ENCODE results near the gene MSANTD3. TPM values are rescaled to one million over a fixed set of nuclear protein-coding genes. Genes with fewer than 3 reads are reported as not detected.

The MSANTD3 gene
- total and polyA plus RNA-seq, 9 of the 15 experiments (the other 6 are each of a cell fraction or from before 2014, with no cell fraction given) = 9.4 to 28.7 (median 22.3) TPM

DNA sequence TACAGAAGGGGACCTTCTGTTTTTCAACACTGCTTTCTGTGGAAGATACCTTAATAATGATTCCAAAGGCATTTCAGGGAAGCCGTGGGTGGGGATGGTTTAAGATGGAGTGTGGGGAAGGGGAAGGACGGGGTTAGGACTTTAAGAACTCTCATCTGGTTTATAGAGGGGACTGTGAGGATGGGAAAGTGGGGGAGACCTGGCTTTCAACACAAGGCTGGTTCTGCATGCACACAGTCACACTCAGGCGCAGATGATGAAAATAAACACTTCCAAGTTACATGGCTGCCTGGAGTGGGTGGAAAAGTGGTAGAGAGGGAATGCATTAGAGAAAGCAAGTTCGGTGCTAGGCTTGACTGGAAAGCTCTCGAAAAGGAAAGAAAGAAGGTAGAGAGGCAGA, 4.9 kb downstream of the MSANTD3 start:
- WGBS (ENCODE audit: insufficient coverage, low coverage, missing lambda C conversion rate) = 81% methylated on average over 4 of the region's 5 CpGs
- H3K27me3 ChIP-seq (ENCODE audit: control insufficient read depth in 2 of 2, insufficient read depth in 2 of 2, low read length in 2 of 2) = no peaks in the 10 kb centered on the region
- ChIA-PET POLR2A (interaction anchor here (0.7 kb wide), 1 partner anchor 12 kb away, joined by 3 read pairs; no protein-coding TSS in a partner anchor), CTCF (ENCODE audit: low intra/inter-chr PET ratio) (no interaction called here)
- TF ChIP-seq MECOM (CRISPR knock-in tag; IDR thresholded peaks at IDR 0.05) (no peak), BCOR (IDR thresholded peaks at IDR 0.05) (no peak), MBD2 (IDR thresholded peaks at IDR 0.05; ENCODE audit: borderline replicate concordance, low read depth) (no peak), U2AF1 (optimal IDR thresholded peaks at IDR 0.05; ENCODE audit: low read depth, low read length) (no peak), MEF2D (tag; conservative IDR thresholded peaks at IDR 0.05; ENCODE audit: low read depth) (no peak), RB1 (IDR thresholded peaks at IDR 0.05; ENCODE audit: low read depth) (no peak)
- no TSS peak for BruUV-seq (replicated peaks)
- no peaks in the 10 kb centered on the region for H3K9me1 ChIP-seq (ENCODE audit: control insufficient read depth, insufficient read depth, low read length)
- no peak overlapping the region for H3K4me2 ChIP-seq (ENCODE audit: insufficient read depth, low read length)
- FAIRE-seq (no peak), ATAC-seq (no peak), DNase-seq (ENCODE audit: extremely low read depth in 1 of 4, low spot score in 3 of 4) (no peak)
- H2AFZ ChIP-seq (ENCODE audit: low read depth, low read length) = no peak overlapping the region
- in situ Hi-C loops (cut with MboI) (no loop called here), intact Hi-C loops (cut with micrococcal nuclease) (no loop called here)
- peaks cover 7 to 32% of the 10 kb centered on the region in 2 experiments for H3K4me1 ChIP-seq (replicated peaks in 1 of 2; ENCODE audit: control insufficient read depth in 2 of 2, insufficient read depth in 2 of 2, low read length in 2 of 2)
- no peaks in the 10 kb centered on the region for H3K9me3 ChIP-seq (replicated peaks; ENCODE audit: control insufficient read depth, insufficient read depth, low read depth, low read length)
- no peaks in the 10 kb centered on the region; the same call in 1 of the 3 replicates for H3K36me3 ChIP-seq (ENCODE audit: control insufficient read depth, insufficient read depth, low read length)
- H4K20me1 ChIP-seq (replicated peaks; ENCODE audit: control insufficient read depth, insufficient read depth, low read length) = 0 out of 2 replicates have a peak, but pooled peaks cover 4% of the 10 kb centered on the region
- H3K4me3 ChIP-seq = no peak overlapping the region
- H3K9ac ChIP-seq (ENCODE audit: insufficient read depth in 1 of 2, low read depth in 2 of 2, low read length in 2 of 2) = no peak overlapping the region
- H3K79me2 ChIP-seq (ENCODE audit: control insufficient read depth, insufficient read depth, low read length) = peaks cover 52% of the 10 kb centered on the region
- H3K27ac ChIP-seq (ENCODE audit: extremely low read depth, low read depth, low read length) = no peak overlapping the region

DNA sequence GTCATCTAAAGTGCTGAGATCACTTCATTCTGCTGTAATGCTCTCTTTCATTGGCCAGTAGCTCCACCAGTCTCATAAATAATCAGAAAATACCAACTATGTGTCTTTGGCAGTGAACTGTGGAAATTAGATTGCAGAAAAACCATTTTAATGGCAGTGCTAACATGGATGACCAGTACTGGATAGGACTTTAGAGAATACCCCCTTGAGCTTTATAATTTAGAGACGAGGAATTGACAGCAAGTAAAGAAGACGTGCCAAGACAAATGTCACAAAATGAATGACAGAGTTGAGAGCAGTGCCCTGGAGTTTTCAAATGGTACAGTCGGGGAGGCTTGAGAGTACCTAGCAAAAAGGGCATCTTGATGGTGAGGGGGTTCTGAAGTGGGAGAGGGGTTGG, 5.8 kb downstream of the MSANTD3 start:
- intact Hi-C loops (cut with micrococcal nuclease) = no loop called here
- no peak overlapping the region for H3K9ac ChIP-seq (ENCODE audit: insufficient read depth in 1 of 2, low read depth in 2 of 2, low read length in 2 of 2)
- H3K9me3 ChIP-seq (replicated peaks; ENCODE audit: control insufficient read depth, insufficient read depth, low read depth, low read length) = no peaks in the 10 kb centered on the region
- H3K27ac ChIP-seq (ENCODE audit: extremely low read depth, low read depth, low read length) = no peak overlapping the region
- H3K79me2 ChIP-seq (ENCODE audit: control insufficient read depth, insufficient read depth, low read length) = peaks cover 54% of the 10 kb centered on the region
- 71% methylated on average over 3 of the region's 3 CpGs for WGBS (ENCODE audit: insufficient coverage, low coverage, missing lambda C conversion rate)
- H3K4me2 ChIP-seq (ENCODE audit: insufficient read depth, low read length) = no peak overlapping the region
- H3K4me1 ChIP-seq (replicated peaks in 1 of 2; ENCODE audit: control insufficient read depth in 2 of 2, insufficient read depth in 2 of 2, low read length in 2 of 2) = peaks cover 3 to 38% of the 10 kb centered on the region in 2 experiments
- no TSS peak for BruUV-seq (replicated peaks)
- H3K27me3 ChIP-seq (ENCODE audit: control insufficient read depth in 2 of 2, insufficient read depth in 2 of 2, low read length in 2 of 2) = no peaks in the 10 kb centered on the region
- H2AFZ ChIP-seq (ENCODE audit: low read depth, low read length) = no peak overlapping the region
- ATAC-seq (no peak), FAIRE-seq (no peak), DNase-seq (ENCODE audit: extremely low read depth in 1 of 4, low spot score in 3 of 4) (no peak)
- 0 out of 2 replicates have a peak, but pooled peaks cover 4% of the 10 kb centered on the region for H4K20me1 ChIP-seq (replicated peaks; ENCODE audit: control insufficient read depth, insufficient read depth, low read length)
- CTCF ChIA-PET (ENCODE audit: low intra/inter-chr PET ratio) = no interaction called here
- in situ Hi-C loops (cut with MboI) = no loop called here
- no peak overlapping the region for H3K4me3 ChIP-seq
- H3K9me1 ChIP-seq (ENCODE audit: control insufficient read depth, insufficient read depth, low read length) = no peaks in the 10 kb centered on the region
- TF ChIP-seq CHCHD3 (CRISPR knock-in tag; IDR thresholded peaks at IDR 0.05) = no peak
- TF ChIP-seq, protein P1, sequence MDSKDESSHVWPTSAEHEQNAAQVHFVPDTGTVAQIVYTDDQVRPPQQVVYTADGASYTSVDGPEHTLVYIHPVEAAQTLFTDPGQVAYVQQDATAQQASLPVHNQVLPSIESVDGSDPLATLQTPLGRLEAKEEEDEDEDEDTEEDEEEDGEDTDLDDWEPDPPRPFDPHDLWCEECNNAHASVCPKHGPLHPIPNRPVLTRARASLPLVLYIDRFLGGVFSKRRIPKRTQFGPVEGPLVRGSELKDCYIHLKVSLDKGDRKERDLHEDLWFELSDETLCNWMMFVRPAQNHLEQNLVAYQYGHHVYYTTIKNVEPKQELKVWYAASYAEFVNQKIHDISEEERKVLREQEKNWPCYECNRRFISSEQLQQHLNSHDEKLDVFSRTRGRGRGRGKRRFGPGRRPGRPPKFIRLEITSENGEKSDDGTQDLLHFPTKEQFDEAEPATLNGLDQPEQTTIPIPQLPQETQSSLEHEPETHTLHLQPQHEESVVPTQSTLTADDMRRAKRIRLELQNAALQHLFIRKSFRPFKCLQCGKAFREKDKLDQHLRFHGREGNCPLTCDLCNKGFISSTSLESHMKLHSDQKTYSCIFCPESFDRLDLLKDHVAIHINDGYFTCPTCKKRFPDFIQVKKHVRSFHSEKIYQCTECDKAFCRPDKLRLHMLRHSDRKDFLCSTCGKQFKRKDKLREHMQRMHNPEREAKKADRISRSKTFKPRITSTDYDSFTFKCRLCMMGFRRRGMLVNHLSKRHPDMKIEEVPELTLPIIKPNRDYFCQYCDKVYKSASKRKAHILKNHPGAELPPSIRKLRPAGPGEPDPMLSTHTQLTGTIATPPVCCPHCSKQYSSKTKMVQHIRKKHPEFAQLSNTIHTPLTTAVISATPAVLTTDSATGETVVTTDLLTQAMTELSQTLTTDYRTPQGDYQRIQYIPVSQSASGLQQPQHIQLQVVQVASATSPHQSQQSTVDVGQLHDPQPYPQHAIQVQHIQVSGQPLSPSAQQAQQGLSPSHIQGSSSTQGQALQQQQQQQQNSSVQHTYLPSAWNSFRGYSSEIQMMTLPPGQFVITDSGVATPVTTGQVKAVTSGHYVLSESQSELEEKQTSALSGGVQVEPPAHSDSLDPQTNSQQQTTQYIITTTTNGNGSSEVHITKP (IDR thresholded peaks at IDR 0.05; ENCODE audit: partially characterized antibody) = peak; percentile 81
- POLR2A ChIA-PET = no interaction called here
- H3K36me3 ChIP-seq (ENCODE audit: control insufficient read depth, insufficient read depth, low read length) = no peaks in the 10 kb centered on the region; the same call in 1 of the 3 replicates

All from K562 (cell line).